Uterus (tissue), 4 donors: ENCODE data around the gene PLXNA4. TPM values are rescaled to one million over a fixed set of nuclear protein-coding genes. Genes with fewer than 3 reads are reported as not detected.

Source experiments
- DNase-seq, 2 donors: peaks; one replicate each; pipeline ENCODE4 v3.0.0-alpha.2; 2019 to 2020
- H3K27ac ChIP-seq, 2 donors: fragments of 200-600 bp; sonication (generic); 1 replicate in 1 of 2; 2 replicates in 1 of 2; pipeline ENCODE4 v1.5.1; 2016 to 2018
- H3K27me3 ChIP-seq, 2 donors: fragments of 200-600 bp; sonication (generic); one replicate each; pipeline ENCODE4 v1.5.1; 2018 to 2019; ENCODE audit warnings: control low read depth in 1 of 2
- H3K36me3 ChIP-seq, 2 donors: fragments of 200-600 bp; sonication (generic); one replicate each; pipeline ENCODE4 v1.5.1; 2019; ENCODE audit warnings: control low read depth in 1 of 2
- H3K4me1 ChIP-seq, 2 donors: fragments of 200-600 bp; sonication (generic); one replicate each; pipeline ENCODE4 v1.5.1; 2018 to 2019; ENCODE audit warnings: control low read depth in 1 of 2
- H3K4me3 ChIP-seq, 2 donors: fragments of 200-600 bp; sonication (generic); 1 replicate in 1 of 2; 2 replicates in 1 of 2; pipeline ENCODE4 v1.5.1; 2018 to 2019; ENCODE audit warnings: mild to moderate bottlenecking in 1 of 2
- H3K9me3 ChIP-seq, 2 donors: fragments of 200-600 bp; sonication (generic); one replicate each; pipeline ENCODE4 v1.5.1; 2019; ENCODE audit warnings: control low read depth in 1 of 2
- POLR2A ChIP-seq, 2 donors: fragments of 450-650 bp; IDR thresholded peaks; one replicate each; pipeline ENCODE4 v1.6.1; 2016; ENCODE audit warnings: antibody characterized with exemption in 2 of 2, mild to moderate bottlenecking in 1 of 2, moderate library complexity in 1 of 2
- intact Hi-C: fragments of 100-400 bp; cut with DNase I; formaldehyde crosslinking; loops from one replicate; pipeline ENCODE4 v1.15.1; 2023; ENCODE audit warnings: low total_unique reads
- total RNA-seq, 4 donors: library from RNA; depleted of rRNA in 3 of 4; stranded (reverse); fragments of >200 nt in 3 of 4; gene quantifications; one replicate each; pipeline versions ENCODE4 v1.1.0 to v1.2.4, GENCODE V29; 2014 to 2023
- TF ChIP-seq, protein P1 (sequence below), 4 experiments: fragments of 200-600 bp in 2 of 4; fragments of 450-650 bp in 2 of 4; sonication (generic) in 2 of 4; IDR thresholded peaks; one replicate each; pipeline ENCODE4 v1.5.1; 2016 to 2019; ENCODE audit warnings: antibody characterized with exemption in 4 of 4, mild to moderate bottlenecking in 2 of 4, moderate library complexity in 1 of 4
- donor health status: DM: yes; HTN: yes; CAD: no.

PLXNA4 gene
- total RNA-seq, 4 donors from 2014 or later: 4.1 to 16.5 (median 7.7) TPM

DNA sequence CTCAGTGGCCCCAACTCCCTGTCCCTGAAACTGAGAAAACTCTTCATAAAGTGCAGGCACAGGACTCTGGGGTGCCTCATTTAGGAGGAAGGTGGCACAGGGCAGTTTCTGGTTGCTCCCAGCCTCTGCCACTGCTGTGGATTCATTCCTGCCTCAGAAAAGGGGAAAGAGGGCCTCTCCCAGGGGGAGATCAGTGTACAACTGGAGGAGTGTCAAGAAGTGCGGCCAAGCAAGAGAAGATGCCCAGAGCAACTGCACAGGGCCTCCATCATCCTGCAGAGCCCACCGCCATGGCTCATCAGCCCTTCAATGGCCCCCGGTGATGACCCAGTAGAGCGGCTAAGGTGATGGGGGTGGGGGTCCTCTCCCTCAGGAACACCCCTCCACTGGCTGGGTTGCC lies 150.3 kb downstream of the PLXNA4 start:
- Histone ChIP-seq H3K27ac (no peak overlapping the region), H3K27me3 (no peaks in the 10 kb centered on the region), H3K9me3 (no peaks in the 10 kb centered on the region), H3K4me1 (peaks cover 0 to 4% of the 10 kb centered on the region in 2 donors), H3K36me3 (no peaks in the 10 kb centered on the region), H3K4me3 (no peak overlapping the region)
- TF ChIP-seq POLR2A (IDR thresholded peaks at IDR 0.05): no peak
- TF ChIP-seq, protein P1, sequence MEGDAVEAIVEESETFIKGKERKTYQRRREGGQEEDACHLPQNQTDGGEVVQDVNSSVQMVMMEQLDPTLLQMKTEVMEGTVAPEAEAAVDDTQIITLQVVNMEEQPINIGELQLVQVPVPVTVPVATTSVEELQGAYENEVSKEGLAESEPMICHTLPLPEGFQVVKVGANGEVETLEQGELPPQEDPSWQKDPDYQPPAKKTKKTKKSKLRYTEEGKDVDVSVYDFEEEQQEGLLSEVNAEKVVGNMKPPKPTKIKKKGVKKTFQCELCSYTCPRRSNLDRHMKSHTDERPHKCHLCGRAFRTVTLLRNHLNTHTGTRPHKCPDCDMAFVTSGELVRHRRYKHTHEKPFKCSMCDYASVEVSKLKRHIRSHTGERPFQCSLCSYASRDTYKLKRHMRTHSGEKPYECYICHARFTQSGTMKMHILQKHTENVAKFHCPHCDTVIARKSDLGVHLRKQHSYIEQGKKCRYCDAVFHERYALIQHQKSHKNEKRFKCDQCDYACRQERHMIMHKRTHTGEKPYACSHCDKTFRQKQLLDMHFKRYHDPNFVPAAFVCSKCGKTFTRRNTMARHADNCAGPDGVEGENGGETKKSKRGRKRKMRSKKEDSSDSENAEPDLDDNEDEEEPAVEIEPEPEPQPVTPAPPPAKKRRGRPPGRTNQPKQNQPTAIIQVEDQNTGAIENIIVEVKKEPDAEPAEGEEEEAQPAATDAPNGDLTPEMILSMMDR (IDR thresholded peaks at IDR 0.05): no peak
- no peak for DNase-seq
- intact Hi-C loops: no loop called here

DNA sequence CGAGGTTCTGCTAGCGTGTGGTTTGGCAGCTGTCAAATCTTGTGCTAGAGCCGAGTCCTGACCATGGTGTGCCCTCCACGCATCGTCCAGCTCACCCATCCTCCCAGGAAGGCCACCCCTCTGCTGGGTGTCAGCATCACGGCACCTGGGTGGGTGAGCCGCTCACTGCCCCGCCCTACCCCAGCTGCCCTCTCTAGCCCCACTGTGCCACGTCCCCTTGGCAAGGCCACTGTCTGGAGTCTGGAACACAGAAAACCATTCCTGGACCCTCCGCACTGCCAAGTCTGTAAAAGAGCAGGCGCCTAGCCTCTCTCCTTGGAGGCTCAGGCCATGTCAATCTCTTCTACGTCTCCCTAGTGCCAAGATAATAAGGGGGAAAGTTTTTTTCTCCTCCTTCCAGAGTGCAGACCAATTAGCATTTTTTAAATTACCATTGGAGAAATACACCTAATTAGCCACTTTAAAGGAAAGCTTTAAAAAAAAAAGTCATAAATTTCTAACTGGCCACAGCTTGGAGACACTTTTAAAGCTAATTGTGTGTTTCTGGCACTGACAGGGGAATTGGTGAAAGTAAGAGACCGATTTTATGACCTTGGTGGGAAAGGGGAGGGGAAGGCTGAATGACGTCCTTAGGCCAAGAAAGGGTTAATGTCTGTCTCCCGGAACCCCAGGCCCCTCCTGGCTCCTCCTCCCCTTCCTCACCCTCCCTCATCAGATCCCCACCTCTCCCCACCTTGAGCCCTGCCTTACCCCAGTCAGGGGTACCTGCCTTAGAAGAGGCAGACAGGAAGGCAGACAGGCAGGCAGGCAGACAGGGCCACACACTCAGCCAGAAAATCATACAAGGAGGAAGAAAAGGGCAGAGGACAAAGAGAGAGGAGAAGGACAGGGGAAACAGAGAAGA lies 151.2 kb downstream of the PLXNA4 start:
- TF ChIP-seq, protein P1 (IDR thresholded peaks at IDR 0.05): no peak
- no peak for TF ChIP-seq POLR2A (IDR thresholded peaks at IDR 0.05)
- intact Hi-C loops: no loop called here
- H3K27me3 ChIP-seq: no peaks in the 10 kb centered on the region
- H3K4me3 ChIP-seq: no peak overlapping the region
- no peaks in the 10 kb centered on the region for H3K9me3 ChIP-seq
- no peak overlapping the region for H3K27ac ChIP-seq
- peaks cover 0 to 4% of the 10 kb centered on the region in 2 donors for H3K4me1 ChIP-seq
- H3K36me3 ChIP-seq: no peaks in the 10 kb centered on the region
- no peak for DNase-seq

DNA sequence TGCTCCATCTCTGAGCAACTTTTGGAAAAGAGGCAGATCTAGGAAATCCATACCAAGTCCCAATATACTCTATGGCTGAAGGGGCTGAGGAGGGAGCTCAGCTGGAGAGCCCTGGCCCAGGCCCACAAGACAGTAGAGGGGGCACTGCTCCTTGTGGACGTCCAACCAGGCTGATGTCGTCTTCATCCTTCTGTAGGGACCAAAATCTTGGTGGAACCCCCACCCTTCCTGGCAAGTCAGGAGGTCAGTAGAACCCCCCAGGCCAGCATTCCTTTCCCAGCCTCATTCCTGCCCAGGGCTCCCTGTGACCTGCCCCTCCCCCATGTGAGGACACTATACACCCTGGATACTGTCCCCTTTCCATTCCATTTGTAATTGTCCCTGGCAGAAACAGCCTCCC lies 152.0 kb downstream of the PLXNA4 start:
- H3K36me3 ChIP-seq: no peaks in the 10 kb centered on the region
- H3K9me3 ChIP-seq: no peaks in the 10 kb centered on the region
- H3K27me3 ChIP-seq: no peaks in the 10 kb centered on the region
- no peak overlapping the region for H3K27ac ChIP-seq
- H3K4me1 ChIP-seq: peaks cover 0 to 4% of the 10 kb centered on the region in 2 donors
- intact Hi-C loops: no loop called here
- TF ChIP-seq, protein P1 (IDR thresholded peaks at IDR 0.05): no peak
- TF ChIP-seq POLR2A (IDR thresholded peaks at IDR 0.05): no peak
- no peak overlapping the region for H3K4me3 ChIP-seq
- no peak for DNase-seq

DNA sequence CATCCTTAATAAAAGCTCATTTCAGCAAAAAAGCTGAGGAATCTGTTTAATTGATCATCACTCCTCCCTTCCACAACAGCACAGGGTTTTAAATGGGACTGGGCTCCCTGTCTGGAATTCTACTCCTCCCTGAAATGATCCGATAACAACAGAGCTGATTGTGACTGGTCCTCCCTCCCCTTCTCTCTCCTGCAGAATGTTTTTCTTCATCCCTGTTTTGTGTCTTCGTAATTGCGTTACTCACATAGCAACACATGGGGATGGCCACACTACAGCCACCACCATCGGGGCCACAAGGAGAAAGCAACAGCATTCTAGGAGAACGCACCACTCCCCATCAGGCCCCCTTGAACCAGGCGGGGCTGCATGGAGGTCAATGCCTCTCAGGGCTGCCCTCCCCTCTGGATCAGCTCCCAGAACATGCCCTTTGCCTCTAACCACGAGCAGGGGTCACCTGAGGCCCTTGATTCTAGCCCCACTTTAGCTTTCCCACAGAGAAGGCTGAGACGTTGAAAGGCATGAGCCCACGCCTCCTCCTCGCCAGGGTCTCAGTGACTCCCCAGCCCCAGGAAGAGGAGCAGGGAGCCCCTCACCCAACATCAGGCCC lies 152.6 kb downstream of the PLXNA4 start:
- peaks cover 0 to 4% of the 10 kb centered on the region in 2 donors for H3K4me1 ChIP-seq
- no peak overlapping the region for H3K4me3 ChIP-seq
- H3K27me3 ChIP-seq: no peaks in the 10 kb centered on the region
- no peaks in the 10 kb centered on the region for H3K9me3 ChIP-seq
- no peak overlapping the region for H3K27ac ChIP-seq
- H3K36me3 ChIP-seq: no peaks in the 10 kb centered on the region
- intact Hi-C loops: no loop called here
- TF ChIP-seq POLR2A (IDR thresholded peaks at IDR 0.05): no peak
- TF ChIP-seq, protein P1 (IDR thresholded peaks at IDR 0.05): no peak
- DNase-seq: no peak

DNA sequence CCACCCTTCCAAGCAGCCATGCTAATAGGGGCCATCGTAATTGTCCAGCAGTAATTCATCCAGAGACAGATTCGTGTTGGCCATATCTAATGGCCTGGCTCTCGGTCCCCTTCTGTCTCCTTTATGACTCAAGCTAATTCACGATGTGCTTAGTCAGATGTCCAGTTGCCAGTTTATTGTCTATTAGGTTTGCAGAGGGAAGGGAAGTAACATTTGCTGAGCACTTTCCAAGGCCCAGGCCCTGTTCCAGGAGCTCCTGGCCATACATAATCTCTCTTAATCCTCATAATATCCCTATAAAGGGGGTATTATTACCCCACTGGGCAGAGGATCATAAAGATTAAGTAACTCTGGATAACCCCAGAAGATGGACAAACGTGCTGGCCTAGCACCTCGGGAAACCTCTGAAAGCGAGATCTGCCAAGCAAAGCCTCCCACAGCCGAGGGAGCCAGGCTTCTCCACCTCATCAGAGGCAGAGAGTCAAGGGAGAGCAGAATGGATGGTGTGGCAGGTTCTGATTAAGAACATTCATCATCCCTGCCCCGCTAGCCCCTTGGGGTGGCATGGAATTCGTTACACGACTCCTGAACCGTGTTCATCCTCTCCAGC lies 153.7 kb downstream of the PLXNA4 start:
- intact Hi-C loops: no loop called here
- Histone ChIP-seq H3K27ac (peak overlapping the region in 1 of 2 donors; percentile 19), H3K4me3 (no peak overlapping the region), H3K9me3 (no peaks in the 10 kb centered on the region), H3K4me1 (peaks cover 0 to 4% of the 10 kb centered on the region in 2 donors), H3K27me3 (no peaks in the 10 kb centered on the region), H3K36me3 (no peaks in the 10 kb centered on the region)
- DNase-seq: peak in 1 of 2 donors; percentile 43
- TF ChIP-seq, protein P1 (IDR thresholded peaks at IDR 0.05): no peak
- no peak for TF ChIP-seq POLR2A (IDR thresholded peaks at IDR 0.05)
